Measurements from ENCODE around the gene PHKA2. TPM values are rescaled to one million over a fixed set of nuclear protein-coding genes. Genes with fewer than 3 reads are reported as not detected.
A peak's percentile ranks its signal among the peaks of the same experiment; 100 is the strongest.

PHKA2 gene
- total and polyA plus RNA-seq, 3 experiments from 2014 or later: 9.7 to 16.1 (median 16.0) TPM

GRCh38 chrX:18897611-18898010 lies 86.3 kb downstream of the PHKA2 start:
- H3K9me3 Mint-ChIP-seq: peaks cover 0 to 2% (median 0%) of the 10 kb centered on the region in 5 donors
- no peak overlapping the region for H3K4me3 ChIP-seq (ENCODE audit: low read length)
- H3K36me3 Mint-ChIP-seq: peaks cover 0 to 59% (median 10%) of the 10 kb centered on the region in 3 donors
- DNase-seq: no peak
- H3K9me3 ChIP-seq (ENCODE audit: low read length): no peaks in the 10 kb centered on the region
- no peaks in the 10 kb centered on the region for H3K4me1 ChIP-seq (ENCODE audit: insufficient read depth, low read length)
- H3K36me3 ChIP-seq (ENCODE audit: insufficient read depth, low read length): no peaks in the 10 kb centered on the region
- no peak overlapping the region for H3K4me3 Mint-ChIP-seq
- no peaks in the 10 kb centered on the region for H3K4me1 Mint-ChIP-seq
- ChIA-PET CTCF (no interaction called here), POLR2A (no interaction called here)
- H3K27me3 ChIP-seq (ENCODE audit: insufficient read depth, low read length, poor library complexity, severe bottlenecking): no peaks in the 10 kb centered on the region
- no peak overlapping the region for H3K27ac Mint-ChIP-seq
- no peak overlapping the region for H3K27ac ChIP-seq (ENCODE audit: low read depth, low read length)
- H3K27me3 Mint-ChIP-seq: no peaks in the 10 kb centered on the region

GRCh38 chrX:18896680-18897544 lies 87.0 kb downstream of the PHKA2 start:
- CTCF ChIA-PET: no interaction called here
- H3K4me1 Mint-ChIP-seq: no peaks in the 10 kb centered on the region
- Histone ChIP-seq H3K4me3 (ENCODE audit: low read length) (no peak overlapping the region), H3K27me3 (ENCODE audit: insufficient read depth, low read length, poor library complexity, severe bottlenecking) (no peaks in the 10 kb centered on the region), H3K4me1 (ENCODE audit: insufficient read depth, low read length) (no peaks in the 10 kb centered on the region), H3K9me3 (ENCODE audit: low read length) (no peaks in the 10 kb centered on the region), H3K36me3 (ENCODE audit: insufficient read depth, low read length) (no peaks in the 10 kb centered on the region), H3K27ac (ENCODE audit: low read depth, low read length) (no peak overlapping the region)
- H3K9me3 Mint-ChIP-seq: peaks cover 0 to 2% (median 0%) of the 10 kb centered on the region in 5 donors
- POLR2A ChIA-PET: no interaction called here
- H3K27ac Mint-ChIP-seq: no peak overlapping the region
- DNase-seq: no peak
- peaks cover 0 to 60% (median 11%) of the 10 kb centered on the region in 3 donors for H3K36me3 Mint-ChIP-seq
- H3K4me3 Mint-ChIP-seq: no peak overlapping the region
- no peaks in the 10 kb centered on the region for H3K27me3 Mint-ChIP-seq

- DNase-seq: no peak
- Mint-ChIP-seq H3K27ac (no peak overlapping the region), H3K9me3 (peaks cover 0 to 2% (median 0%) of the 10 kb centered on the region in 5 donors), H3K4me3 (no peak overlapping the region), H3K4me1 (no peaks in the 10 kb centered on the region), H3K36me3 (peaks cover 0 to 51% (median 11%) of the 10 kb centered on the region in 3 donors), H3K27me3 (no peaks in the 10 kb centered on the region)
- POLR2A ChIA-PET: no interaction called here
- Histone ChIP-seq H3K36me3 (ENCODE audit: insufficient read depth, low read length) (no peaks in the 10 kb centered on the region), H3K9me3 (ENCODE audit: low read length) (no peaks in the 10 kb centered on the region), H3K27ac (ENCODE audit: low read depth, low read length) (no peak overlapping the region), H3K4me3 (ENCODE audit: low read length) (no peak overlapping the region), H3K4me1 (ENCODE audit: insufficient read depth, low read length) (no peaks in the 10 kb centered on the region), H3K27me3 (ENCODE audit: insufficient read depth, low read length, poor library complexity, severe bottlenecking) (no peaks in the 10 kb centered on the region)
- CTCF ChIA-PET: interaction anchor here (1.0 to 2.0 kb wide), 2 partner anchors 9 to 11 kb away, joined by 3 to 4 read pairs; no protein-coding TSS in a partner anchor
Observed at GRCh38 chrX:18895189-18895951, 88.5 kb downstream of the PHKA2 start.

GRCh38 chrX:18894156-18894555 lies 89.8 kb downstream of the PHKA2 start:
- no peak overlapping the region for H3K27ac Mint-ChIP-seq
- Histone ChIP-seq H3K27me3 (ENCODE audit: insufficient read depth, low read length, poor library complexity, severe bottlenecking) (no peaks in the 10 kb centered on the region), H3K36me3 (ENCODE audit: insufficient read depth, low read length) (no peaks in the 10 kb centered on the region), H3K27ac (ENCODE audit: low read depth, low read length) (no peak overlapping the region), H3K4me3 (ENCODE audit: low read length) (no peak overlapping the region), H3K9me3 (ENCODE audit: low read length) (no peaks in the 10 kb centered on the region), H3K4me1 (ENCODE audit: insufficient read depth, low read length) (no peaks in the 10 kb centered on the region)
- H3K4me1 Mint-ChIP-seq: no peaks in the 10 kb centered on the region
- CTCF ChIA-PET: interaction anchor here (1.0 to 2.0 kb wide), 2 partner anchors 8 to 10 kb away, joined by 3 to 4 read pairs; no protein-coding TSS in a partner anchor
- no peak overlapping the region for H3K4me3 Mint-ChIP-seq
- H3K27me3 Mint-ChIP-seq: no peaks in the 10 kb centered on the region
- H3K9me3 Mint-ChIP-seq: peaks cover 0 to 2% (median 0%) of the 10 kb centered on the region in 5 donors
- POLR2A ChIA-PET: no interaction called here
- H3K36me3 Mint-ChIP-seq: peaks cover 0 to 43% (median 9%) of the 10 kb centered on the region in 3 donors
- no peak for DNase-seq

- Mint-ChIP-seq H3K4me1 (no peaks in the 10 kb centered on the region), H3K4me3 (no peak overlapping the region), H3K9me3 (peaks cover 0 to 2% (median 0%) of the 10 kb centered on the region in 5 donors), H3K36me3 (peaks cover 0 to 37% (median 4%) of the 10 kb centered on the region in 3 donors), H3K27me3 (no peaks in the 10 kb centered on the region), H3K27ac (no peak overlapping the region)
- ChIA-PET CTCF (interaction anchor here (2.0 kb wide), 1 partner anchor 9 kb away, joined by 4 read pairs; no protein-coding TSS in a partner anchor), POLR2A (no interaction called here)
- Histone ChIP-seq H3K27ac (ENCODE audit: low read depth, low read length) (no peak overlapping the region), H3K36me3 (ENCODE audit: insufficient read depth, low read length) (no peaks in the 10 kb centered on the region), H3K4me3 (ENCODE audit: low read length) (no peak overlapping the region), H3K4me1 (ENCODE audit: insufficient read depth, low read length) (no peaks in the 10 kb centered on the region), H3K9me3 (ENCODE audit: low read length) (no peaks in the 10 kb centered on the region), H3K27me3 (ENCODE audit: insufficient read depth, low read length, poor library complexity, severe bottlenecking) (no peaks in the 10 kb centered on the region)
- no peak for DNase-seq
Observed at GRCh38 chrX:18893536-18893935, 90.4 kb downstream of the PHKA2 start.

GRCh38 chrX:18892899-18893298 lies 91.0 kb downstream of the PHKA2 start:
- no peak for DNase-seq
- Mint-ChIP-seq H3K4me1 (no peaks in the 10 kb centered on the region), H3K27me3 (no peaks in the 10 kb centered on the region), H3K36me3 (peaks cover 0 to 37% (median 4%) of the 10 kb centered on the region in 3 donors), H3K27ac (peak overlapping the region in 1 of 8 donors; percentile 26), H3K4me3 (no peak overlapping the region), H3K9me3 (peaks cover 0 to 2% (median 0%) of the 10 kb centered on the region in 5 donors)
- Histone ChIP-seq H3K4me1 (ENCODE audit: insufficient read depth, low read length) (no peaks in the 10 kb centered on the region), H3K4me3 (ENCODE audit: low read length) (no peak overlapping the region), H3K36me3 (ENCODE audit: insufficient read depth, low read length) (no peaks in the 10 kb centered on the region), H3K27ac (ENCODE audit: low read depth, low read length) (no peak overlapping the region), H3K9me3 (ENCODE audit: low read length) (no peaks in the 10 kb centered on the region), H3K27me3 (ENCODE audit: insufficient read depth, low read length, poor library complexity, severe bottlenecking) (no peaks in the 10 kb centered on the region)
- ChIA-PET CTCF (no interaction called here), POLR2A (no interaction called here)

GRCh38 chrX:18891548-18891945 lies 92.4 kb downstream of the PHKA2 start:
- Histone ChIP-seq H3K4me3 (ENCODE audit: low read length) (no peak overlapping the region), H3K27me3 (ENCODE audit: insufficient read depth, low read length, poor library complexity, severe bottlenecking) (no peaks in the 10 kb centered on the region), H3K36me3 (ENCODE audit: insufficient read depth, low read length) (no peaks in the 10 kb centered on the region), H3K4me1 (ENCODE audit: insufficient read depth, low read length) (no peaks in the 10 kb centered on the region), H3K27ac (ENCODE audit: low read depth, low read length) (no peak overlapping the region), H3K9me3 (ENCODE audit: low read length) (no peaks in the 10 kb centered on the region)
- Mint-ChIP-seq H3K36me3 (peaks cover 0 to 28% (median 4%) of the 10 kb centered on the region in 3 donors), H3K9me3 (no peaks in the 10 kb centered on the region), H3K27ac (no peak overlapping the region), H3K4me3 (no peak overlapping the region), H3K4me1 (peaks cover 3 to 9% (median 7%) of the 10 kb centered on the region in 3 donors), H3K27me3 (no peaks in the 10 kb centered on the region)
- no peak for DNase-seq
- CTCF ChIA-PET: no interaction called here
- POLR2A ChIA-PET: no interaction called here
